Astrocyte (in vitro differentiated cells and primary cell): Measurements from ENCODE around the gene RXFP1.

Experiments
- CTCF ChIP-seq: IDR thresholded peaks from 2 replicates; pipeline ENCODE4 v1.5.1; 2011; ENCODE audit warnings: low read depth, mild to moderate bottlenecking, inconsistent platforms, low read length, moderate library complexity; ENCODE audit not compliant: insufficient read depth
- EZH2 ChIP-seq: IDR thresholded peaks from 2 replicates; pipeline ENCODE4 v1.6.1; 2012; ENCODE audit warnings: mild to moderate bottlenecking, low read length, inconsistent platforms; ENCODE audit not compliant: insufficient read depth

GRCh38 chr4:158669310-158669709 lies 147.6 kb downstream of the RXFP1 start:
- TF ChIP-seq CTCF = no peak
- no peak for TF ChIP-seq EZH2
